GM23248 (cell line): ENCODE measurements around the gene GTPBP6. TPM values are rescaled to one million over a fixed set of nuclear protein-coding genes. Genes with fewer than 3 reads are reported as not detected.
"Not testable (repeated sequence)": the region's sequence is repeated elsewhere in the genome, so short reads cannot be mapped to it uniquely, and the experiment has no call there.

Source experiments
- DNase-seq: peaks from one replicate; pipeline ENCODE4 v3.0.0-alpha.2; 2015
- H2AFZ ChIP-seq: fragments of 200-600 bp; sonication (generic); 2 replicates; pipeline ENCODE4 v1.6.1; 2016; ENCODE audit warnings: antibody characterized with exemption
- H3F3A ChIP-seq: fragments of 200-600 bp; sonication (generic); 2 replicates; pipeline ENCODE4 v1.6.1; 2016; ENCODE audit warnings: mild to moderate bottlenecking, antibody characterized with exemption, mixed run types; ENCODE audit not compliant: insufficient read depth
- H3K27ac ChIP-seq: fragments of 200-600 bp; sonication (generic); 2 replicates; pipeline ENCODE4 v1.5.1; 2016; ENCODE audit warnings: mild to moderate bottlenecking
- H3K27me3 ChIP-seq: fragments of 200-600 bp; sonication (generic); replicated peaks from 2 replicates; pipeline ENCODE4 v1.6.1; 2016; ENCODE audit warnings: mild to moderate bottlenecking; ENCODE audit not compliant: insufficient read depth
- H3K36me3 ChIP-seq: fragments of 200-600 bp; sonication (generic); 2 replicates; pipeline ENCODE4 v1.6.1; 2016; ENCODE audit warnings: low read depth, mild to moderate bottlenecking
- H3K4me1 ChIP-seq: fragments of 200-600 bp; sonication (generic); 2 replicates; pipeline ENCODE4 v1.6.1; 2016; ENCODE audit warnings: mild to moderate bottlenecking; ENCODE audit not compliant: insufficient read depth
- H3K4me2 ChIP-seq: fragments of 200-600 bp; sonication (generic); one replicate; pipeline ENCODE4 v1.6.1; 2016; ENCODE audit warnings: mild to moderate bottlenecking; ENCODE audit not compliant: unreplicated experiment
- H3K4me3 ChIP-seq: fragments of 200-600 bp; sonication (generic); 2 replicates; pipeline ENCODE4 v1.5.1; 2016; ENCODE audit warnings: mild to moderate bottlenecking
- H3K79me2 ChIP-seq: fragments of 200-600 bp; sonication (generic); 2 replicates; pipeline ENCODE4 v1.6.1; 2016; ENCODE audit warnings: mild to moderate bottlenecking; ENCODE audit not compliant: insufficient read depth
- H3K9ac ChIP-seq: fragments of 200-600 bp; sonication (generic); 2 replicates; pipeline ENCODE4 v1.6.1; 2016; ENCODE audit warnings: mild to moderate bottlenecking
- H3K9me2 ChIP-seq: fragments of 200-600 bp; sonication (generic); 2 replicates; pipeline ENCODE4 v1.6.1; 2016; ENCODE audit warnings: mixed run types, mild to moderate bottlenecking, moderate library complexity; ENCODE audit not compliant: insufficient read depth
- H3K9me3 ChIP-seq: fragments of 200-600 bp; sonication (generic); one replicate; pipeline ENCODE4 v1.6.1; 2017; ENCODE audit warnings: low read depth
- H4K20me1 ChIP-seq: fragments of 200-600 bp; sonication (generic); 2 replicates; pipeline ENCODE4 v1.6.0; 2016; ENCODE audit not compliant: insufficient read depth
- EZH2 ChIP-seq: fragments of 200-600 bp; sonication (generic); IDR thresholded peaks from 2 replicates; pipeline ENCODE4 v1.6.1; 2018; ENCODE audit warnings: antibody characterized with exemption, mild to moderate bottlenecking; ENCODE audit not compliant: insufficient read depth, poor library complexity, severe bottlenecking
- EZH2phosphoT487 ChIP-seq: fragments of 200-600 bp; sonication (generic); IDR thresholded peaks from 2 replicates; pipeline ENCODE4 v1.6.1; 2018; ENCODE audit warnings: antibody characterized with exemption, moderate library complexity, mild to moderate bottlenecking, low read depth; ENCODE audit not compliant: insufficient read depth
- WGBS, 2 experiments: methylation state at CpG; one replicate each; pipeline ENCODE4 v1.1.6; 2015 to 2017; ENCODE audit warnings: low lambda C conversion rate in 2 of 2, low coverage in 1 of 2; ENCODE audit errors: missing lambda C conversion rate in 2 of 2; 5-methylcytosine and 5-hydroxymethylcytosine counted together
- in situ Hi-C: fragments of 300-500 bp; cut with MboI; formaldehyde crosslinking; loops from 2 replicates; pipeline ENCODE4 v1.15.0; 2020
- polyA plus RNA-seq: library from polyadenylated mRNA; unstranded; fragments of >200 nt; fragmentation: Nextera tagmentation; extraction: Ambion mirVana; gene quantifications from 2 replicates; pipeline ENCODE4 v1.2.1, GENCODE V29; 2016
- total RNA-seq: library from RNA; depleted of rRNA; stranded (reverse); fragments of >200 nt; shearing (Covaris generic); gene quantifications from 2 replicates; pipeline ENCODE4 v1.2.3, GENCODE V29; 2014

GTPBP6 gene
- total and polyA plus RNA-seq, 2 experiments from 2014 or later, result 28.1 to 32.4 TPM

- Histone ChIP-seq H3K27ac (no peak overlapping the region), H3K79me2 (no peaks in the 10 kb centered on the region), H2AFZ (no peak overlapping the region), H3K9me3 (no peaks in the 10 kb centered on the region), H3K4me2 (no peak overlapping the region), H3K9ac (no peak overlapping the region), H3K27me3 (no peaks in the 10 kb centered on the region), H3K4me1 (peaks cover 4% of the 10 kb centered on the region; the same call in 1 of the 2 replicates), H3K36me3 (no peaks in the 10 kb centered on the region), H4K20me1 (no peaks in the 10 kb centered on the region), H3K4me3 (no peak overlapping the region), H3K9me2 (no peaks in the 10 kb centered on the region), H3F3A (no peaks in the 10 kb centered on the region)
- WGBS, 2 experiments, result 94 to 96% methylated on average over 35 to 39 of the region's 39 CpGs
- TF ChIP-seq EZH2phosphoT487 (no peak), EZH2 (no peak)
- in situ Hi-C loops, result no loop called here
- no peak for DNase-seq
These were observed 34.2 kb upstream of the GTPBP6 start for GRCh38 chrX:352582-353314.

DNA sequence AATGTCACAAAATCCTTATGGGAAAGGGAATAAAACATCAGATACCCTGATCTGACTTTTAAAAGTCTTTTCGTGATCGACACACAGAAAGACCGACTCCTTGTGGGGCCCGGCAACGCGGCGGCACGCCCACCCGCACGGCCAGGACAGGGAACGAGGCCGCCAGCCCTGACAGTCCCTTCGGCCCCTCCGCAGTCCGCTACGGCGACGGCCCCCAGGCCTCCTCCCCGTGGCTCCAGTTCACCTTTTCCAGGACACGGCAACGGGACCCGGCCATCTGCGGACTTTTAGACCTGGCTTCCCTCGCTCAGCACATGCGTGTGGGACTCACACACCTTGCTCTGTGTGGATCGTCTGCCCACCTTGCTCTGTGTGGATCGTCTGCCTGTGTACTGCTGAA is 33.6 kb upstream of the GTPBP6 start:
- Histone ChIP-seq H3K9me2 (no peaks in the 10 kb centered on the region), H3K9ac (no peak overlapping the region), H3K27ac (no peak overlapping the region), H3K4me1 (peaks cover 4% of the 10 kb centered on the region; the same call in 1 of the 2 replicates), H3K27me3 (no peaks in the 10 kb centered on the region), H3K4me2 (no peak overlapping the region), H3K36me3 (no peaks in the 10 kb centered on the region), H3F3A (no peaks in the 10 kb centered on the region), H3K4me3 (no peak overlapping the region), H3K79me2 (no peaks in the 10 kb centered on the region), H2AFZ (no peak overlapping the region), H4K20me1 (no peaks in the 10 kb centered on the region), H3K9me3 (no peaks in the 10 kb centered on the region)
- 92 to 94% methylated on average over 27 of the region's 27 CpGs for WGBS, 2 experiments
- DNase-seq, result no peak
- in situ Hi-C loops, result no loop called here
- no peak for TF ChIP-seq EZH2
- TF ChIP-seq EZH2phosphoT487, result no peak

GRCh38 chrX:351736-352135 is 33.1 kb upstream of the GTPBP6 start:
- H3F3A ChIP-seq, result no peaks in the 10 kb centered on the region
- H3K4me3 ChIP-seq, result no peak overlapping the region
- peaks cover 4% of the 10 kb centered on the region; the same call in 1 of the 2 replicates for H3K4me1 ChIP-seq
- no peaks in the 10 kb centered on the region for H3K27me3 ChIP-seq
- H2AFZ ChIP-seq, result no peak overlapping the region
- DNase-seq, result no peak
- H3K9ac ChIP-seq, result no peak overlapping the region
- WGBS, 2 experiments, result 89% methylated on average over 10 of the region's 10 CpGs
- H3K4me2 ChIP-seq, result no peak overlapping the region
- no peaks in the 10 kb centered on the region for H3K9me3 ChIP-seq
- H3K27ac ChIP-seq, result no peak overlapping the region
- TF ChIP-seq EZH2phosphoT487 (no peak), EZH2 (no peak)
- no peaks in the 10 kb centered on the region for H4K20me1 ChIP-seq
- no peaks in the 10 kb centered on the region for H3K36me3 ChIP-seq
- no peaks in the 10 kb centered on the region for H3K79me2 ChIP-seq
- H3K9me2 ChIP-seq, result no peaks in the 10 kb centered on the region
- in situ Hi-C loops, result no loop called here

- H3K9ac ChIP-seq, in situ Hi-C loops, H3K4me3 ChIP-seq, H3F3A ChIP-seq, H3K4me2 ChIP-seq, DNase-seq, H3K4me1 ChIP-seq, H3K27ac ChIP-seq, H4K20me1 ChIP-seq, H3K79me2 ChIP-seq, H3K27me3 ChIP-seq, H3K9me3 ChIP-seq, H3K9me2 ChIP-seq, H2AFZ ChIP-seq, H3K36me3 ChIP-seq: not testable (repeated sequence)
- 91 to 93% methylated on average over 11 to 13 of the region's 13 CpGs for WGBS, 2 experiments
These were observed 32.7 kb upstream of the GTPBP6 start for GRCh38 chrX:351324-351641.
